ENCODE data around the gene GRB2.

DNA sequence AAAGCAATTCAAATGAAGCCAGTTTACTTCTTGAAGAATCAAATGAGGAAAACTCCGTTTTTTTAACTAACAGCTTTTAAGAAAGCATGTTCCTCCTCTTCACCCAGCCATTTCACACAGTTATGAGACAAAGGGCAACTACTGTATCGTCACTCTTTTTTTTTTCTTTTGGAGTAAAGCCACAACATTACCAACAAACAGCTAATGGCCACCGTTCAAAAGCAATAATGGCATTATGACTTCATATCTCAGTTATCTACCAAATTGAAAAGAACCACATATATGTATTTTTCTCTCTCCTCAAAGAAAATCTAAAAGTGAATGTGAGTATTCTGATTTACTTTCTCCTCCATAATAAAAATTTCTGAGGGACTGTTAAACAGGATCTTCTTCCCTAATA lies 14.5 kb downstream of the GRB2 start:
- no peak for TF ChIP-seq POLR2A (IDR thresholded peaks at IDR 0.05; ENCODE audit: low read length)
- TF ChIP-seq, protein P1, sequence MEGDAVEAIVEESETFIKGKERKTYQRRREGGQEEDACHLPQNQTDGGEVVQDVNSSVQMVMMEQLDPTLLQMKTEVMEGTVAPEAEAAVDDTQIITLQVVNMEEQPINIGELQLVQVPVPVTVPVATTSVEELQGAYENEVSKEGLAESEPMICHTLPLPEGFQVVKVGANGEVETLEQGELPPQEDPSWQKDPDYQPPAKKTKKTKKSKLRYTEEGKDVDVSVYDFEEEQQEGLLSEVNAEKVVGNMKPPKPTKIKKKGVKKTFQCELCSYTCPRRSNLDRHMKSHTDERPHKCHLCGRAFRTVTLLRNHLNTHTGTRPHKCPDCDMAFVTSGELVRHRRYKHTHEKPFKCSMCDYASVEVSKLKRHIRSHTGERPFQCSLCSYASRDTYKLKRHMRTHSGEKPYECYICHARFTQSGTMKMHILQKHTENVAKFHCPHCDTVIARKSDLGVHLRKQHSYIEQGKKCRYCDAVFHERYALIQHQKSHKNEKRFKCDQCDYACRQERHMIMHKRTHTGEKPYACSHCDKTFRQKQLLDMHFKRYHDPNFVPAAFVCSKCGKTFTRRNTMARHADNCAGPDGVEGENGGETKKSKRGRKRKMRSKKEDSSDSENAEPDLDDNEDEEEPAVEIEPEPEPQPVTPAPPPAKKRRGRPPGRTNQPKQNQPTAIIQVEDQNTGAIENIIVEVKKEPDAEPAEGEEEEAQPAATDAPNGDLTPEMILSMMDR (IDR thresholded peaks at IDR 0.05) = no peak
- TF ChIP-seq GATA3 (IDR thresholded peaks at IDR 0.05; ENCODE audit: borderline replicate concordance) = no peak
- TF ChIP-seq MYC (IDR thresholded peaks at IDR 0.05; ENCODE audit: borderline replicate concordance, low read length) = no peak
- TF ChIP-seq, protein P2, sequence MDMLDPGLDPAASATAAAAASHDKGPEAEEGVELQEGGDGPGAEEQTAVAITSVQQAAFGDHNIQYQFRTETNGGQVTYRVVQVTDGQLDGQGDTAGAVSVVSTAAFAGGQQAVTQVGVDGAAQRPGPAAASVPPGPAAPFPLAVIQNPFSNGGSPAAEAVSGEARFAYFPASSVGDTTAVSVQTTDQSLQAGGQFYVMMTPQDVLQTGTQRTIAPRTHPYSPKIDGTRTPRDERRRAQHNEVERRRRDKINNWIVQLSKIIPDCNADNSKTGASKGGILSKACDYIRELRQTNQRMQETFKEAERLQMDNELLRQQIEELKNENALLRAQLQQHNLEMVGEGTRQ (IDR thresholded peaks at IDR 0.05) = no peak
